ENCODE measurements around the gene MNAT1. TPM values are rescaled to one million over a fixed set of nuclear protein-coding genes. Genes with fewer than 3 reads are reported as not detected.
"Not testable (repeated sequence)": the region's sequence is repeated elsewhere in the genome, so short reads cannot be mapped to it uniquely, and the experiment has no call there.

The MNAT1 gene
- total RNA-seq, 1 donor from 2014 or later: 32.7 TPM

GRCh38 chr14:60777856-60778578, 43.5 kb downstream of the MNAT1 start:
- Mint-ChIP-seq H3K4me1 (ENCODE audit: unreplicated experiment) (no peaks in the 10 kb centered on the region), H3K27me3 (no peaks in the 10 kb centered on the region), H3K27ac (no peak overlapping the region), H3K4me3 (no peak overlapping the region), H3K36me3 (peaks cover 3% of the 10 kb centered on the region), H3K9me3 (no peaks in the 10 kb centered on the region)
- DNase-seq (ENCODE audit: extremely low spot score, unreplicated experiment): no peak
- no peak for TF ChIP-seq CTCF (conservative IDR thresholded peaks at IDR 0.05)

- H3K36me3 Mint-ChIP-seq, H3K4me3 Mint-ChIP-seq, H3K27ac Mint-ChIP-seq: not testable (repeated sequence)
Measured at GRCh38 chr14:60779745-60780514, 45.4 kb downstream of the MNAT1 start.

GRCh38 chr14:60780558-60780957, 46.0 kb downstream of the MNAT1 start:
- not testable (repeated sequence) for H3K9me3 Mint-ChIP-seq; H3K36me3 Mint-ChIP-seq; H3K4me1 Mint-ChIP-seq (ENCODE audit: unreplicated experiment); DNase-seq (ENCODE audit: extremely low spot score, unreplicated experiment); H3K4me3 Mint-ChIP-seq; H3K27me3 Mint-ChIP-seq; H3K27ac Mint-ChIP-seq

More at GRCh38 chr14:60779745-60780514, 45.4 kb downstream of the MNAT1 start:
- not testable (repeated sequence) for H3K4me1 Mint-ChIP-seq (ENCODE audit: unreplicated experiment); H3K9me3 Mint-ChIP-seq; DNase-seq (ENCODE audit: extremely low spot score, unreplicated experiment); H3K27me3 Mint-ChIP-seq

GRCh38 chr14:60786905-60787304, 52.3 kb downstream of the MNAT1 start:
- Mint-ChIP-seq H3K4me1 (ENCODE audit: unreplicated experiment) (no peaks in the 10 kb centered on the region), H3K27me3 (no peaks in the 10 kb centered on the region), H3K36me3 (peaks cover 7% of the 10 kb centered on the region), H3K4me3 (no peak overlapping the region), H3K27ac (no peak overlapping the region), H3K9me3 (no peaks in the 10 kb centered on the region)
- no peak for TF ChIP-seq CTCF (conservative IDR thresholded peaks at IDR 0.05)
- DNase-seq (ENCODE audit: extremely low spot score, unreplicated experiment): no peak

GRCh38 chr14:60789656-60790055, 55.1 kb downstream of the MNAT1 start:
- no peak for TF ChIP-seq CTCF (conservative IDR thresholded peaks at IDR 0.05)
- Mint-ChIP-seq H3K27ac (no peak overlapping the region), H3K4me3 (no peak overlapping the region), H3K9me3 (no peaks in the 10 kb centered on the region), H3K4me1 (ENCODE audit: unreplicated experiment) (no peaks in the 10 kb centered on the region), H3K27me3 (no peaks in the 10 kb centered on the region), H3K36me3 (peaks cover 7% of the 10 kb centered on the region)
- no peak for DNase-seq (ENCODE audit: extremely low spot score, unreplicated experiment)

GRCh38 chr14:60790850-60791249, 56.3 kb downstream of the MNAT1 start:
- DNase-seq (ENCODE audit: extremely low spot score, unreplicated experiment): no peak
- Mint-ChIP-seq H3K4me1 (ENCODE audit: unreplicated experiment) (no peaks in the 10 kb centered on the region), H3K4me3 (no peak overlapping the region), H3K27me3 (no peaks in the 10 kb centered on the region), H3K9me3 (no peaks in the 10 kb centered on the region), H3K27ac (no peak overlapping the region), H3K36me3 (peaks cover 7% of the 10 kb centered on the region)
- no peak for TF ChIP-seq CTCF (conservative IDR thresholded peaks at IDR 0.05)

Data from type B pancreatic cell (in vitro differentiated cells).